SK-N-SH (cell line): ENCODE data around the gene NUFIP2. TPM values are rescaled to one million over a fixed set of nuclear protein-coding genes. Genes with fewer than 3 reads are reported as not detected.

Experiments
- CTCF ChIA-PET: fragments of 300-600, 350-600 bp; formaldehyde crosslinking; extraction: SDS; loops from one replicate; lab custom pipeline; 2021; lab: Yijun Ruan, JAX
- POLR2A ChIA-PET: fragments of 350-600 bp; sonication (Branson Sonifier 250); formaldehyde crosslinking; extraction: SDS; loops from one replicate; lab custom pipeline; 2020; ENCODE audit warnings: antibody characterized with exemption, inconsistent platforms; lab: Yijun Ruan, JAX
- DNase-seq: peaks from one replicate; pipeline ENCODE4 v3.0.0; 2012
- H2AFZ ChIP-seq: fragments of 200-600 bp; sonication (generic); 2 replicates; pipeline ENCODE4 v1.8.1; 2016; ENCODE audit warnings: antibody characterized with exemption, mild to moderate bottlenecking, low read depth
- H3F3A ChIP-seq: fragments of 200-600 bp; sonication (generic); replicated peaks from 2 replicates; pipeline ENCODE3; 2016; ENCODE audit warnings: antibody characterized with exemption, mild to moderate bottlenecking; ENCODE audit not compliant: insufficient read depth
- H3K27ac ChIP-seq, 2 experiments: fragments of 200-500 bp in 1 of 2; fragments of 200-600 bp in 1 of 2; sonication (Bioruptor generic) in 1 of 2; sonication (generic), shearing (Covaris generic) in 1 of 2; 2 replicates each; pipeline versions ENCODE4 v1.5.1 to v1.6.1; 2014 to 2016; ENCODE audit warnings: low read depth in 2 of 2, inconsistent platforms in 1 of 2, low read length in 1 of 2, mild to moderate bottlenecking in 1 of 2, mixed read lengths in 1 of 2
- H3K27me3 ChIP-seq: fragments of 200-600 bp; sonication (generic), shearing (Covaris generic); 2 replicates; pipeline ENCODE4 v1.6.1; 2016; ENCODE audit warnings: mixed run types; ENCODE audit not compliant: insufficient read depth
- H3K36me3 ChIP-seq, 2 experiments: fragments of 200-500 bp in 1 of 2; fragments of 200-600 bp in 1 of 2; sonication (Bioruptor generic) in 1 of 2; sonication (generic) in 1 of 2; replicated peaks in 1 of 2; 2 replicates each; pipeline versions ENCODE3 to v1.5.1; 2014 to 2016; ENCODE audit warnings: low read length in 1 of 2, mild to moderate bottlenecking in 1 of 2; ENCODE audit not compliant: insufficient read depth in 2 of 2, control insufficient read depth in 1 of 2
- H3K4me1 ChIP-seq, 2 experiments: fragments of 200-500 bp in 1 of 2; fragments of 200-600 bp in 1 of 2; sonication (Bioruptor generic) in 1 of 2; sonication (generic), shearing (Covaris generic) in 1 of 2; 2 replicates each; pipeline versions ENCODE4 v1.5.1 to v1.6.1; 2014 to 2016; ENCODE audit warnings: low read depth in 1 of 2, low read length in 1 of 2, mixed run types in 1 of 2; ENCODE audit not compliant: insufficient read depth in 2 of 2, control insufficient read depth in 1 of 2
- H3K4me2 ChIP-seq: fragments of 200-600 bp; sonication (generic), shearing (Covaris generic); 2 replicates; pipeline ENCODE4 v1.6.1; 2017; ENCODE audit warnings: mixed run types
- H3K4me3 ChIP-seq, 2 experiments: fragments of 200-500 bp in 1 of 2; fragments of 200-600 bp in 1 of 2; sonication (Bioruptor generic) in 1 of 2; sonication (generic), shearing (Covaris generic) in 1 of 2; 2 replicates each; pipeline versions ENCODE4 v1.5.1 to v1.8.1; 2014 to 2016; ENCODE audit warnings: low read depth in 2 of 2, inconsistent platforms in 1 of 2, low read length in 1 of 2, mild to moderate bottlenecking in 1 of 2, mixed read lengths in 1 of 2, moderate library complexity in 1 of 2
- H3K79me2 ChIP-seq: fragments of 200-600 bp; sonication (generic); 2 replicates; pipeline ENCODE4 v1.8.1; 2017; ENCODE audit warnings: mild to moderate bottlenecking; ENCODE audit not compliant: insufficient read depth
- H3K9ac ChIP-seq: fragments of 200-600 bp; sonication (generic); 2 replicates; pipeline ENCODE4 v1.6.1; 2017; ENCODE audit warnings: mixed run types
- H3K9me2 ChIP-seq: fragments of 200-600 bp; sonication (generic); 2 replicates; pipeline ENCODE4 v1.6.1; 2017; ENCODE audit warnings: mixed run types
- H3K9me3 ChIP-seq: fragments of 200-600 bp; sonication (generic); 2 replicates; pipeline ENCODE4 v1.6.1; 2017; ENCODE audit warnings: mixed run types, mild to moderate bottlenecking, moderate library complexity
- H4K20me1 ChIP-seq: fragments of 200-600 bp; sonication (generic); 2 replicates; pipeline ENCODE4 v1.6.1; 2017; ENCODE audit warnings: mild to moderate bottlenecking, mixed run types; ENCODE audit not compliant: insufficient read depth
- CHD2 ChIP-seq: fragments of 150-350 bp; IDR thresholded peaks from 2 replicates; pipeline ENCODE4 v1.6.1; 2018; ENCODE audit warnings: low read length; ENCODE audit not compliant: partially characterized antibody
- EP300 ChIP-seq, 2 experiments: IDR thresholded peaks; 2 replicates each; pipeline versions ENCODE4 v1.4.0 to v1.6.1; 2012; ENCODE audit warnings: borderline replicate concordance in 1 of 2, low read depth in 1 of 2, low read length in 1 of 2
- EZH2phosphoT487 ChIP-seq: fragments of 200-600 bp; sonication (generic); IDR thresholded peaks from 2 replicates; pipeline ENCODE4 v1.6.1; 2017; ENCODE audit warnings: low read depth, mixed run types, mild to moderate bottlenecking, antibody characterized with exemption, moderate library complexity, borderline replicate concordance
- FOSL2 ChIP-seq: IDR thresholded peaks from 2 replicates; pipeline ENCODE4 v1.4.0; 2012; ENCODE audit warnings: low read depth, mild to moderate bottlenecking, moderate library complexity, borderline replicate concordance
- FOXM1 ChIP-seq: IDR thresholded peaks from 2 replicates; pipeline ENCODE4 v1.4.0; 2012; ENCODE audit warnings: low read depth, mild to moderate bottlenecking
- GABPA ChIP-seq: IDR thresholded peaks from 2 replicates; pipeline ENCODE4 v1.4.0; 2012; ENCODE audit warnings: low read depth, mild to moderate bottlenecking
- JUND ChIP-seq: IDR thresholded peaks from 2 replicates; pipeline ENCODE4 v1.4.0; 2012
- MEF2A ChIP-seq: IDR thresholded peaks from 2 replicates; pipeline ENCODE4 v1.4.0; 2012; ENCODE audit warnings: low read depth, borderline replicate concordance
- NFIC ChIP-seq: IDR thresholded peaks from 2 replicates; pipeline ENCODE4 v1.4.0; 2012; ENCODE audit warnings: borderline replicate concordance
- RAD21 ChIP-seq: IDR thresholded peaks from 2 replicates; pipeline ENCODE4 v1.6.1; 2012; ENCODE audit warnings: mild to moderate bottlenecking, low read length
- RFX5 ChIP-seq: IDR thresholded peaks from 2 replicates; pipeline ENCODE4 v1.6.1; 2012; ENCODE audit warnings: mild to moderate bottlenecking, improper control_type of control experiment, low read length
- SIN3A ChIP-seq: IDR thresholded peaks from 2 replicates; pipeline ENCODE4 v1.6.1; 2012; ENCODE audit warnings: low read depth, mild to moderate bottlenecking, low read length, moderate library complexity, borderline replicate concordance
- TAF1 ChIP-seq: IDR thresholded peaks from 2 replicates; pipeline ENCODE4 v1.6.1; 2012; ENCODE audit warnings: low read depth, mild to moderate bottlenecking, low read length, moderate library complexity, borderline replicate concordance
- TEAD4 ChIP-seq: IDR thresholded peaks from 2 replicates; pipeline ENCODE4 v1.4.0; 2012; ENCODE audit warnings: mild to moderate bottlenecking, borderline replicate concordance; ENCODE audit not compliant: insufficient read depth
- WGBS: methylation state at CpG from one replicate; pipeline ENCODE4 v1.1.6; 2017; ENCODE audit warnings: low lambda C conversion rate; 5-methylcytosine and 5-hydroxymethylcytosine counted together
- polyA plus RNA-seq, 3 experiments: library from polyadenylated mRNA; depleted of rRNA; stranded (reverse); fragments of >200 nt; gene quantifications; 2 replicates each; pipeline ENCODE4 v1.2.3, GENCODE V29; 2012
- TF ChIP-seq, protein P1 (sequence below): fragments of 150-350 bp; IDR thresholded peaks from 2 replicates; pipeline ENCODE4 v1.6.1; 2016; ENCODE audit warnings: mild to moderate bottlenecking, low read depth, low read length
- TF ChIP-seq, protein P2 (sequence below): IDR thresholded peaks from 2 replicates; pipeline ENCODE4 v1.4.0; 2012; ENCODE audit warnings: low read depth, borderline replicate concordance
- TF ChIP-seq, protein P3 (sequence below): IDR thresholded peaks from 2 replicates; pipeline ENCODE4 v1.6.1; 2012; ENCODE audit warnings: mild to moderate bottlenecking, low read depth, low read length, moderate library complexity
- TF ChIP-seq, protein P4 (sequence below): fragments of 200-600 bp; sonication (generic); IDR thresholded peaks from 2 replicates; pipeline ENCODE4 v1.6.1; 2017; ENCODE audit warnings: antibody characterized with exemption, mild to moderate bottlenecking, moderate library complexity

NUFIP2 gene
- polyA plus RNA-seq, 1 of the 3 experiments (the other 2 are of a cell fraction) = 9.0 TPM

DNA sequence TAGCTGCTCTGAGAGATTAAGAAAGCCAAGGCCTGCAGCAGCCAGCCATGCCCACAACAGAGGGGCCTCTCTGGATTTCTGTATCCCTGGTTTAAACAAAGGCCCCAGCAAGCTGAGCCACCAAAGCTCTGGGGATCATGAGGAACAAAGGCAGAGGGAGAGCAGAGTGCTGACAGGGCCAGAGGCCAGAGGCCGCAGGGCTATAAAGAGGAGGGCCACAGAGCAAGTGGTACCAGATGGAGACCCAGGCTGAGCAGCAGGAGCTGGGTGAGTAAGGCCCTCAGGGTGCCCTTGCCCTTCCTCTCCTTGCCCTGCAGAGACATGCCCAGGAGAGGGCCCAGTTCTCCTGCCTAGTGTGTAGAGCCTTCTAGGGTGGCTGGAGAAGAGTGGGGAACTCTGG, 47.3 kb downstream of the NUFIP2 start, which contains the start of gene CRYBA1:
Gene CRYBA1 (plus strand): TSS at position 232 of the 400 bp plus-strand sequence. CDS start 5 bp downstream, at position 237.
- Histone ChIP-seq H3F3A (peaks cover 25% of the 10 kb centered on the region), H3K9me2 (no peaks in the 10 kb centered on the region), H3K27ac (no peak within 1 kb of the TSS), H3K9ac (no peak within 1 kb of the TSS), H3K27me3 (no peaks in the 10 kb centered on the region), H4K20me1 (no peaks in the 10 kb centered on the region), H3K79me2 (no peaks in the 10 kb centered on the region), H3K9me3 (no peaks in the 10 kb centered on the region), H3K36me3 (no peaks in the 10 kb centered on the region), H3K4me1 (peaks cover 14 to 17% of the 10 kb centered on the region in 2 experiments), H2AFZ (no peak within 1 kb of the TSS), H3K4me3 (no peak within 1 kb of the TSS), H3K4me2 (no peak within 1 kb of the TSS)
- WGBS = 100% methylated on average over 1 of the region's 1 CpG
- DNase-seq = no peak
- ChIA-PET CTCF (interaction anchor here (0.8 to 1.3 kb wide), 4 partner anchors 9 to 123 kb away, joined by 3 to 5 read pairs (median 4); no protein-coding TSS in a partner anchor), POLR2A (no interaction called here)
- TF ChIP-seq NFIC = no peak
- no peak for TF ChIP-seq JUND
- no peak for TF ChIP-seq RAD21
- no peak for TF ChIP-seq FOSL2
- no peak for TF ChIP-seq EZH2phosphoT487
- no peak for TF ChIP-seq MEF2A
- TF ChIP-seq RFX5 = no peak
- TF ChIP-seq EP300 (IDR thresholded peaks at IDR 0.05; ENCODE audit: borderline replicate concordance in 1 of 2, low read depth in 1 of 2, low read length in 1 of 2) = no peak
- TF ChIP-seq, protein P1, sequence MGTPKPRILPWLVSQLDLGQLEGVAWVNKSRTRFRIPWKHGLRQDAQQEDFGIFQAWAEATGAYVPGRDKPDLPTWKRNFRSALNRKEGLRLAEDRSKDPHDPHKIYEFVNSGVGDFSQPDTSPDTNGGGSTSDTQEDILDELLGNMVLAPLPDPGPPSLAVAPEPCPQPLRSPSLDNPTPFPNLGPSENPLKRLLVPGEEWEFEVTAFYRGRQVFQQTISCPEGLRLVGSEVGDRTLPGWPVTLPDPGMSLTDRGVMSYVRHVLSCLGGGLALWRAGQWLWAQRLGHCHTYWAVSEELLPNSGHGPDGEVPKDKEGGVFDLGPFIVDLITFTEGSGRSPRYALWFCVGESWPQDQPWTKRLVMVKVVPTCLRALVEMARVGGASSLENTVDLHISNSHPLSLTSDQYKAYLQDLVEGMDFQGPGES = no peak
- no peak for TF ChIP-seq FOXM1
- TF ChIP-seq GABPA = no peak
- TF ChIP-seq, protein P2, sequence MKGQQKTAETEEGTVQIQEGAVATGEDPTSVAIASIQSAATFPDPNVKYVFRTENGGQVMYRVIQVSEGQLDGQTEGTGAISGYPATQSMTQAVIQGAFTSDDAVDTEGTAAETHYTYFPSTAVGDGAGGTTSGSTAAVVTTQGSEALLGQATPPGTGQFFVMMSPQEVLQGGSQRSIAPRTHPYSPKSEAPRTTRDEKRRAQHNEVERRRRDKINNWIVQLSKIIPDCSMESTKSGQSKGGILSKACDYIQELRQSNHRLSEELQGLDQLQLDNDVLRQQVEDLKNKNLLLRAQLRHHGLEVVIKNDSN = no peak
- no peak for TF ChIP-seq TAF1
- TF ChIP-seq TEAD4 = no peak
- TF ChIP-seq, protein P3, sequence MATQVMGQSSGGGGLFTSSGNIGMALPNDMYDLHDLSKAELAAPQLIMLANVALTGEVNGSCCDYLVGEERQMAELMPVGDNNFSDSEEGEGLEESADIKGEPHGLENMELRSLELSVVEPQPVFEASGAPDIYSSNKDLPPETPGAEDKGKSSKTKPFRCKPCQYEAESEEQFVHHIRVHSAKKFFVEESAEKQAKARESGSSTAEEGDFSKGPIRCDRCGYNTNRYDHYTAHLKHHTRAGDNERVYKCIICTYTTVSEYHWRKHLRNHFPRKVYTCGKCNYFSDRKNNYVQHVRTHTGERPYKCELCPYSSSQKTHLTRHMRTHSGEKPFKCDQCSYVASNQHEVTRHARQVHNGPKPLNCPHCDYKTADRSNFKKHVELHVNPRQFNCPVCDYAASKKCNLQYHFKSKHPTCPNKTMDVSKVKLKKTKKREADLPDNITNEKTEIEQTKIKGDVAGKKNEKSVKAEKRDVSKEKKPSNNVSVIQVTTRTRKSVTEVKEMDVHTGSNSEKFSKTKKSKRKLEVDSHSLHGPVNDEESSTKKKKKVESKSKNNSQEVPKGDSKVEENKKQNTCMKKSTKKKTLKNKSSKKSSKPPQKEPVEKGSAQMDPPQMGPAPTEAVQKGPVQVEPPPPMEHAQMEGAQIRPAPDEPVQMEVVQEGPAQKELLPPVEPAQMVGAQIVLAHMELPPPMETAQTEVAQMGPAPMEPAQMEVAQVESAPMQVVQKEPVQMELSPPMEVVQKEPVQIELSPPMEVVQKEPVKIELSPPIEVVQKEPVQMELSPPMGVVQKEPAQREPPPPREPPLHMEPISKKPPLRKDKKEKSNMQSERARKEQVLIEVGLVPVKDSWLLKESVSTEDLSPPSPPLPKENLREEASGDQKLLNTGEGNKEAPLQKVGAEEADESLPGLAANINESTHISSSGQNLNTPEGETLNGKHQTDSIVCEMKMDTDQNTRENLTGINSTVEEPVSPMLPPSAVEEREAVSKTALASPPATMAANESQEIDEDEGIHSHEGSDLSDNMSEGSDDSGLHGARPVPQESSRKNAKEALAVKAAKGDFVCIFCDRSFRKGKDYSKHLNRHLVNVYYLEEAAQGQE = no peak
- TF ChIP-seq CHD2 = no peak
- no peak for TF ChIP-seq SIN3A
- TF ChIP-seq, protein P4, sequence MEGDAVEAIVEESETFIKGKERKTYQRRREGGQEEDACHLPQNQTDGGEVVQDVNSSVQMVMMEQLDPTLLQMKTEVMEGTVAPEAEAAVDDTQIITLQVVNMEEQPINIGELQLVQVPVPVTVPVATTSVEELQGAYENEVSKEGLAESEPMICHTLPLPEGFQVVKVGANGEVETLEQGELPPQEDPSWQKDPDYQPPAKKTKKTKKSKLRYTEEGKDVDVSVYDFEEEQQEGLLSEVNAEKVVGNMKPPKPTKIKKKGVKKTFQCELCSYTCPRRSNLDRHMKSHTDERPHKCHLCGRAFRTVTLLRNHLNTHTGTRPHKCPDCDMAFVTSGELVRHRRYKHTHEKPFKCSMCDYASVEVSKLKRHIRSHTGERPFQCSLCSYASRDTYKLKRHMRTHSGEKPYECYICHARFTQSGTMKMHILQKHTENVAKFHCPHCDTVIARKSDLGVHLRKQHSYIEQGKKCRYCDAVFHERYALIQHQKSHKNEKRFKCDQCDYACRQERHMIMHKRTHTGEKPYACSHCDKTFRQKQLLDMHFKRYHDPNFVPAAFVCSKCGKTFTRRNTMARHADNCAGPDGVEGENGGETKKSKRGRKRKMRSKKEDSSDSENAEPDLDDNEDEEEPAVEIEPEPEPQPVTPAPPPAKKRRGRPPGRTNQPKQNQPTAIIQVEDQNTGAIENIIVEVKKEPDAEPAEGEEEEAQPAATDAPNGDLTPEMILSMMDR = no peak
